GM18868 (cell line): Measurements from ENCODE around the gene FTMT.
"Not testable (repeated sequence)": the region's sequence is repeated elsewhere in the genome, so short reads cannot be mapped to it uniquely, and the experiment has no call there.

Experiments used
- ATAC-seq: cut with Tn5 transposase; IDR thresholded peaks from one replicate; pipeline ENCODE4 v1.9.1; 2021; ENCODE audit warnings: mild to moderate bottlenecking, moderate library complexity; ENCODE audit not compliant: unreplicated experiment

FTMT gene

GRCh38 chr5:121851643-121852574, at the start of gene FTMT:
FTMT (plus strand) TSS chr5:121851882; CDS start chr5:121851964, 82 bp downstream.
- no peak for ATAC-seq

DNA sequence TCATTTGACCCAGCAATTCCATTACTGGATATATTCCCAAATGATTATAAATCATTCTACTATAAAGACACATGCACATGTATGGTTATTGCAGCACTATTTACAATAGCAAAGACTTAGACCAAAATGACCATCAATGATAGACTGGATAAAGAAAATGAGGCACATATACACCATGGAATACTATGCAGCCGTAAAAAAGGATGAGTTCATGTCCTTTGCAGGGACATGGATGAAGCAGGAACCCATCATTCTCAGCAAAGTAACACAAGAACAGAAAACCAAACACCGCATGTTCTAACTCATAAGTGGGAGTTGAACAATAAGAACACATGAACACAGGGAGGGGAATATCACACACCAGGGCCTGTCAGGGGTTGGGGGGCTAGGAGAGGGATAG, 46.4 kb upstream of the FTMT start:
- not testable (repeated sequence) for ATAC-seq

DNA sequence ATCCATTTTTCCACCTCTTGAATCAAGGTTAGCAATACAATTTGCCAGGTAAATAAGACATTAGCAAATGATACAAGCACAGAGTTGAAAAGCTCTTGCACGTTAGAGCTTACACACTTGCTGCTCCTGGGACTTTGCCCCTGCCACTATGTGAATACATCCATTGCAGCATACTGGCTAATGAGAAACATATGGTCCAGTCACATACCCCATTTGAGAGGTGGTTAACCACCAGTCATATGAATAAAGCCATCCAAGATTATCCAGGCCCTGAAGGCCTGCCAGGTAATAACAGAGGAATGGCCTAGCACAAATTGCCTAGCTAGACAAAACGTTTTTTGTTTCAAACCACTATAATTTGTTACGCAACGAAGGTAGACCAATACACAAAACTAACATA, 45.8 kb upstream of the FTMT start:
- no peak for ATAC-seq

GRCh38 chr5:121816164-121816563, 35.5 kb upstream of the FTMT start:
- no peak for ATAC-seq

DNA sequence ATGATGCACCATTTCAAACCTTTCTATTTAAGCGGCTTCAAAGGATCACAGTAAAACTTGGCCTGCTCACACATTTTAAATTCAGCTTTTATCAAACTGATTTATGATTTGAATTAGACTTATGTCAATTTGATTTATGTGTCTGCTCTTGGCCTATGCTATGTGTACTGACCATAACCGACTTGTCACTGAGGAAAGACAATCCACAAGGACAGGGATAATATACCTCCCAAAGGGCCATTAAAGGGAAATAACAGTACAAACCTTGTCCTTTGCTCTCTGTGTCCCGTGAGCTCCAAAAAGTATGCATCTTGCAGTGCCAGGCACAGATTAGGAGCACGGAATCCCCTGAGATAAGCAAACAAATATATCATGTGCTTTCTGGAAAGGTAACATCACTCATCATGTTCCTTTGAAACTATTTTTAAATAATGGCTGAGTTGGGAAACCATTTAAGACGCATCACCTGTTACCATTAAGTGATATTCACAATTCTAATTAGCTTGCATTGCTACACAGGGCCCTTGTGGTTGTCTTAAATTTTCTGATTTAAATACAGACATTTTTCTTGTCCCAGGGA, 31.9 kb upstream of the FTMT start:
- no peak for ATAC-seq

GRCh38 chr5:121833617-121834016, 18.1 kb upstream of the FTMT start:
- ATAC-seq, result no peak

- no peak for ATAC-seq
These were observed 17.7 kb upstream of the FTMT start for GRCh38 chr5:121834021-121834420.

- ATAC-seq, result no peak
These were observed 9.8 kb upstream of the FTMT start for GRCh38 chr5:121841892-121842291.

DNA sequence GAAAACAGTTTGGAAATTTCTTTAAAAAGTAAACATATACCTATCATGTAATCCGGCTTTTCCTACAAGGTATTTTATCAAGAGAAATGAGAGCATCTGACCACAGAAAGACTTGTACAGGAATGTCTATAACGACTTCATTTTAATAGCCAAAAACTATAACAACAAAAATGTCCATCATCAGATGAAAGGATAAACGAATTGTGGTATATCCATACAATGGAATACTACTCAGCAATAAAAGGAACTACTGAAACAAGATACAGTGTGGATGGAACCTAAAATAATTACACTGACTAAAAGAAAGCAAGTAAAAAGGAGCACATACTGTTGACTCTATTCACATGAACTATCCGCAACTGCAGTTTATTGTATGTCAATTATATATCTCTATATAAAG, 1.4 kb upstream of the FTMT start:
- no peak for ATAC-seq

DNA sequence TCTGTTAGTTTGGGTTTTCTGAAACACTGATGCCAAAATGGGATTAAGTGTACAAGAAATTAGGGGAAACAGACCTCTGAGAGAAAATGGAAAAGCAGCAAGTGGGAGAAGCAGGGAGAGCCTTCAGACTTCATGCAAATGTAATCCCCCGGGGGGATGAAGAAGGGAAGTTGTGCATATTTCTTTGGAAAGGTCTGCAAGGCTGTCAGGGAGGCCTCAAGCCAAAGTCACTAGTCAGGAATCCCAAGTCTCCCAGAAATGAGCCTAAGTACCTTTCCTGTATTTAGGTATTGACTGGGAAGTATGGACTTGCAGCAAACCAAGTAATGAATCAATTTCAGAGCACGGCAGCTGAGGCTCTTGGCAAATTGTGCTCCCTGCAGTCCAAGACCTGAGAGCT, 2.2 kb downstream of the FTMT start:
- no peak for ATAC-seq

DNA sequence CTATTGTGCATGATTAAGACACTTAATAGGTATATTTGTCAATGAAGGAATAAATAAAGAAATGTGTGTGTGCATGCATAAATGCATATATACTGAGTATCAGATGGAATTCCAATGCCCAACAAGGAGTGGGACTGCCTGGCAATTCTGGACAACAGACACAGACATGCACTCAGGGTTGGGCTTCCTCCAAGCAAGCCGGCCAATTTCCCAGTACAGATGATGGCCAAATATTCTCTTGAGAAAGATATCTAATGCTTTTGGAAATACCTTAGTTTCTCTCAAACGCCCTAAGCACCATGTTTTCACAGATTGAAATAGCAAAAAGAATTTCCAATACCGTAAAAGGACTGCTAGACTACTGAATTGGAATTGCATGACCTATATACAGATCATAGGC, 11.1 kb downstream of the FTMT start:
- no peak for ATAC-seq

DNA sequence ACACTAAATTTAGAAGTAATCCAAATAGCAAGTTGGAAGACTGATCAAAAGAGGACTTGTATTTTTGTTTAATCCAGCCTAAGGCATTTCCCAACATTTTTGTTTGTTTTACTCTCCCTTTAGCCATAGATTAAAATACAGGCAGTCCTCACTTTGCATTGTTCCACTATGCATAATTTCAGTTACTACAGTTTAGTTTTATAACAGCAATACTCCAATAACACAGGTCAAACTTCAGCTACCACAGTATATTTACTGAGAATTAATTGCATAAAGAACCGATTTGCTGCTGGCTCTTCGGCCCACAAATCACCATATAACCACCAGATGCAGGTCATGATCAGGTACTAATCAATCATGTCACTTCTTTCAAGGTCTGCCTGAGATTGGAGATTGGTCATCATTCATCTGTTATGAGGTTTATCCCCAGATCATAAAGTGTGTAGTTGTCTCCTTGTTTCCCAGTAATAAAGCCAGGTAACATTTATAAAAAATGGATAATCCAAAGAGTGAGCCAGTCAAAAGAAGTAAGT, 12.1 kb downstream of the FTMT start:
- ATAC-seq, result no peak

DNA sequence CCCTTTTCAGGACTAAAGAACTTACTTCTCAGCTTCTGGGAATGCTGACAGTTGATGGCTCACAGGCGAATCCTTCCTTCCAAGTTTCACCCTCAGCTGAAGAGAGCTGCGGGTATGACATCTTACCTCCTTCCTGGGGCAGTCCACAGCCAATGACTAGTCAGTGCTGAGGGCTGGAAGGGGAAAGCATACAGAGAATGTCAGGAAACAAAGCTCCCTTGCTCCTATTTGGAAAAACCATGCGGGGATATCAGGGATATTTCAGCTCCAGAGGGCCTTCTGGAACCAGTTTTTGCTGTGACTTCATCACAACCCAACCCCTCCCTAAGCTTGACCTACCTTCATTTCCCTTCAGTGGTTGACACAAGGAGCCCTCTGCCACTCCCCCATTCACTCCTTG, 15.7 kb downstream of the FTMT start:
- ATAC-seq, result no peak

GRCh38 chr5:121870489-121870888, 18.8 kb downstream of the FTMT start:
- no peak for ATAC-seq

DNA sequence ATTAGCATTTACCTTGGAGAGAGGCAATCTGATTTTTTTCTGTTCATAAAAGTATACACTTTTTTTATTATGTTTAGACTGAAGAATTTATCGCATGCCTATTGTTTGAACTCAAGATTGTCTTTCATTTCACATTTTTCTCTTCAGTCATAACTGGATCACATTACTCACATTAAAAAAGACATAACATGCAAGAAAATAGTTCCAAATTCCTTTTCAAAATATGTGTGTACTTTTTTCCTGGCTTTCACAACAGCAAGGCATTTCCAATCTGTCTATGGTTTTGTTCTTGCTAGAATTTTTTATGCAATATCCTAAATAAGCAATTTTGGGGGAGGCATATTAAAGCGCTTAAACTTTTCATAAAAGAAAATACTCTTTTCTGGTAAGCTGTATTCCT, 21.2 kb downstream of the FTMT start:
- ATAC-seq, result no peak

DNA sequence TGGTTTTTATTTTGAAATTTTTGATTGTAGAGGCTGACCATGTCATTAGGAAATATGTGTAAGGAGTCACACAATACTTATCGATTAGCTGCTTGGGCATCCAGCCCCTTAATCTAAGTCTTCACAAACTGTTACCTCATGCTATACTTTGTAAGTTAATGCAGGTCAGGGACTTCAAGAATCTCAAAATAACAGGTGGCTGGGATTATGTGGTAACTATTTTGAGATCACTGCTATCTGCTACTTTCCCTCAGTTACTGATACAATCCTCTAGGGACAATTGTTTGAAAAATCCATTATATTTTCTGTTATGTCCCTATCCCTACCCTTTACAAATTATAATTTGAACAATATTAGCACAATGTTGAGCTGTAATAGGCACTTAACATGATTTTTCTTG, 21.7 kb downstream of the FTMT start:
- ATAC-seq, result no peak

DNA sequence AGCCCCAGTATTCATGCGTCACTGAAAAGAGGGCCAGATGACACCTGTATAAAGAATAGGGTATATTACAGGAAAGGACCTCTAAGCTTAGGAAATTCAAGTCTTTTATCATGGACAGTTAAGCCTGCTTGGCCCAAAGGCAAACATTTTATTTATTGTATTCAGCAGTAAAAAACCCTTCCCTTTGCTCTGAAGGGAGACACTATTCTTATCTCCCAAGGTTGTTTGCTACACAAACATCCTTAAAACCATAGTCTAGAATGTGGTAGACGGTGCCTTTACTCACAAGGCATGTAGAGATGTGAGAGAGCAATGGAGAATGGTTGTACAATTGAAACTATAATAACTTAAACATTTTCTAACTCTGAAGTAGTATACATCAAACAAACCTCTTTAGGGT, 33.9 kb downstream of the FTMT start:
- no peak for ATAC-seq

DNA sequence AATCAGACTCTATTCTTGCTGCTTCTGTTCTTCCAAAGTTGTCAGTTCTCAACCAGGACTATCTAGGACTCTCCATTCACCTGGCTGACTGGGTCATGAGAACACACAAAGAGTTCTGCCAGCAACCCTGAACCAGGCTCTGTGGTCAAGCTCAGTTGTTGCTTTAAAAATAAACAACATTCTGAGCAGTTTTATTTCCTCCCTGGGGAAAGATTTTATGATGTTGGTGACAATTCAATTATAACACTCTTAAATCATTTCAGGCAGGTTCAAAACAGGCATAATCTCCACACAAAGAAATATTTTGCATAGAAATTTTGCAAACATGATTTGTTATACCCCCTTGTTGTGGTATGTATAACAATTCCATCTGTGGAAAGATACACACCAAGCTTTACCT, 36.0 kb downstream of the FTMT start:
- ATAC-seq, result no peak

- no peak for ATAC-seq
These were observed 38.7 kb downstream of the FTMT start for GRCh38 chr5:121890297-121890858.

DNA sequence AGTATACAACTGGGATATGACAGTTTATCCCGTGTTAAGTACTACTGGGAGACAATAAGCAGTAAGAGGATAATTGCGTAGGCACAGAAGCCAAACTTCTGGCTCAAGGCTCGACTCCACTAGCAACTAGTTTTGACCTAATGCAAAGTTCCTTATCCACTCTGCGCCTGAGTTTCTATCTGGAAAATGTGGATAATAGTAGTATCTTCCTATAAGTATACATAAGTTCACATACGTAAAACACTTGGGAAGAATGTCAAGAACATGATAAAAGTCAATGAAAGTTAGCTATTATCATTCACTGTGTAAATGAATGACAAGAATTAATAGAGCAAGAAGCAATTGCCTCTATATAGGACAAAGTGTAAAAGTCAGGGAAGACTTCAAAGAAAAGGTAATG, 45.7 kb downstream of the FTMT start:
- no peak for ATAC-seq

- no peak for ATAC-seq
These were observed 47.7 kb downstream of the FTMT start for GRCh38 chr5:121899346-121899745.
